Measurements from ENCODE around the gene FKBP10.

Gene FKBP10

GRCh38 chr17:41769346-41769862, 43.4 kb upstream of the FKBP10 start:
- no peak for TF ChIP-seq CTCF (IDR thresholded peaks at IDR 0.05; ENCODE audit: low read depth, low read length, missing control alignments)
- in situ Hi-C loops (cut with HindIII; ENCODE audit: low sequenced_read_pairs) = no loop called here
- H3K4me3 ChIP-seq (ENCODE audit: low read depth, low read length) = no peak overlapping the region
- DNase-seq (ENCODE audit: low read depth) = no peak

GRCh38 chr17:41769985-41770384, 42.8 kb upstream of the FKBP10 start:
- in situ Hi-C loops (cut with HindIII; ENCODE audit: low sequenced_read_pairs) = no loop called here
- no peak for DNase-seq (ENCODE audit: low read depth)
- TF ChIP-seq CTCF (IDR thresholded peaks at IDR 0.05; ENCODE audit: low read depth, low read length, missing control alignments) = no peak

GRCh38 chr17:41771389-41772206, 41.2 kb upstream of the FKBP10 start:
- H3K4me3 ChIP-seq (ENCODE audit: low read depth, low read length) = no peak overlapping the region
- in situ Hi-C loops (cut with HindIII; ENCODE audit: low sequenced_read_pairs) = no loop called here
- no peak for DNase-seq (ENCODE audit: low read depth)
- no peak for TF ChIP-seq CTCF (IDR thresholded peaks at IDR 0.05; ENCODE audit: low read depth, low read length, missing control alignments)

More at GRCh38 chr17:41769985-41770384, 42.8 kb upstream of the FKBP10 start:
- H3K4me3 ChIP-seq (ENCODE audit: low read depth, low read length) = no peak overlapping the region

- no peak for DNase-seq (ENCODE audit: low read depth)
- TF ChIP-seq CTCF (IDR thresholded peaks at IDR 0.05; ENCODE audit: low read depth, low read length, missing control alignments) = no peak
- in situ Hi-C loops (cut with HindIII; ENCODE audit: low sequenced_read_pairs) = no loop called here
- no peak overlapping the region for H3K4me3 ChIP-seq (ENCODE audit: low read depth, low read length)
These were observed 40.6 kb upstream of the FKBP10 start for GRCh38 chr17:41772218-41772585.

- TF ChIP-seq CTCF (IDR thresholded peaks at IDR 0.05; ENCODE audit: low read depth, low read length, missing control alignments) = no peak
- no peak overlapping the region for H3K4me3 ChIP-seq (ENCODE audit: low read depth, low read length)
- DNase-seq (ENCODE audit: low read depth) = no peak
- in situ Hi-C loops (cut with HindIII; ENCODE audit: low sequenced_read_pairs) = no loop called here
These were observed 40.1 kb upstream of the FKBP10 start for GRCh38 chr17:41772586-41773189.

GRCh38 chr17:41773190-41773588, 39.6 kb upstream of the FKBP10 start:
- peak; percentile 71 for DNase-seq (ENCODE audit: low read depth)
- H3K4me3 ChIP-seq (ENCODE audit: low read depth, low read length) = no peak overlapping the region
- TF ChIP-seq CTCF (IDR thresholded peaks at IDR 0.05; ENCODE audit: low read depth, low read length, missing control alignments) = no peak
- in situ Hi-C loops (cut with HindIII; ENCODE audit: low sequenced_read_pairs) = no loop called here
